IMR-90 (cell line): ENCODE data around the gene MAST1. TPM values are rescaled to one million over a fixed set of nuclear protein-coding genes. Genes with fewer than 3 reads are reported as not detected.

Experiments
- ATAC-seq: fragments of 200-7000 bp; cut with Tn5 transposase; 2 replicates; pipeline ENCODE4 v1.9.1; 2020; ENCODE audit warnings: low read depth, mild to moderate bottlenecking, moderate library complexity
- BruUV-seq: library from RNA; stranded (reverse); fragments of 400-500 nt; replicated peaks from 2 replicates; lab custom pipeline; 2021; lab: Mats Ljungman, UMichigan
- CTCF ChIA-PET: fragments of 300-600 bp; formaldehyde crosslinking; extraction: SDS; loops from one replicate; lab custom pipeline; 2021; ENCODE audit warnings: antibody characterized with exemption; lab: Yijun Ruan, JAX
- POLR2A ChIA-PET: fragments of 300-600 bp; sonication (Branson Sonifier 250); formaldehyde crosslinking; loops from one replicate; lab custom pipeline; 2022; ENCODE audit warnings: antibody characterized with exemption; ENCODE audit not compliant: unreplicated experiment; lab: Charles Lee
- DNase-seq: peaks from one replicate; pipeline ENCODE4 v3.0.0; 2013
- H2AFZ ChIP-seq: replicated peaks from 2 replicates; pipeline ENCODE3; 2013; ENCODE audit warnings: low read length, mild to moderate bottlenecking; ENCODE audit not compliant: poor library complexity
- H2AK5ac ChIP-seq: 2 replicates; pipeline ENCODE4 v1.6.1; 2013; ENCODE audit warnings: low read depth, low read length, inconsistent platforms
- H2AK9ac ChIP-seq: replicated peaks from 2 replicates; pipeline ENCODE3; 2013; ENCODE audit warnings: mild to moderate bottlenecking, low read depth, low read length, moderate library complexity; ENCODE audit not compliant: poor library complexity
- H2BK120ac ChIP-seq: 2 replicates; pipeline ENCODE4 v1.6.1; 2013; ENCODE audit warnings: low read depth, low read length, inconsistent platforms
- H2BK15ac ChIP-seq: 3 replicates; pipeline ENCODE4 v1.6.1; 2013; ENCODE audit warnings: low read depth, low read length, inconsistent platforms
- H2BK20ac ChIP-seq: 2 replicates; pipeline ENCODE4 v1.6.1; 2013; ENCODE audit warnings: low read depth, mild to moderate bottlenecking, inconsistent platforms, low read length, moderate library complexity
- H2BK5ac ChIP-seq: 2 replicates; pipeline ENCODE4 v1.6.1; 2013; ENCODE audit warnings: mild to moderate bottlenecking, low read depth, low read length, inconsistent platforms; ENCODE audit not compliant: poor library complexity, severe bottlenecking
- H3K14ac ChIP-seq: replicated peaks from 2 replicates; pipeline ENCODE4 v1.6.1; 2013; ENCODE audit warnings: low read depth, low read length, inconsistent platforms
- H3K18ac ChIP-seq: 2 replicates; pipeline ENCODE4 v1.6.1; 2013; ENCODE audit warnings: low read depth, low read length, control low read depth
- H3K23ac ChIP-seq: 2 replicates; pipeline ENCODE4 v1.6.1; 2013; ENCODE audit warnings: low read depth, low read length, inconsistent platforms
- H3K27ac ChIP-seq: 2 replicates; pipeline ENCODE4 v1.5.1; 2013; ENCODE audit warnings: mild to moderate bottlenecking, control low read depth, low read length; ENCODE audit not compliant: insufficient read depth
- H3K27me3 ChIP-seq: 2 replicates; pipeline ENCODE4 v1.6.1; 2013; ENCODE audit warnings: low read length; ENCODE audit not compliant: control insufficient read depth, insufficient read depth
- H3K36me3 ChIP-seq: 2 replicates; pipeline ENCODE4 v1.6.1; 2013; ENCODE audit warnings: low read length, mixed read lengths; ENCODE audit not compliant: control insufficient read depth, insufficient read depth
- H3K4ac ChIP-seq: 2 replicates; pipeline ENCODE4 v1.6.1; 2013; ENCODE audit warnings: low read depth, low read length, inconsistent platforms
- H3K4me1 ChIP-seq: 2 replicates; pipeline ENCODE4 v1.6.1; 2013; ENCODE audit warnings: low read length, mixed read lengths; ENCODE audit not compliant: control insufficient read depth, insufficient read depth
- H3K4me2 ChIP-seq: 2 replicates; pipeline ENCODE4 v1.6.1; 2013; ENCODE audit warnings: low read depth, mild to moderate bottlenecking, control low read depth, low read length, moderate library complexity
- H3K4me3 ChIP-seq: 2 replicates; pipeline ENCODE4 v1.5.1; 2013; ENCODE audit warnings: low read depth, mild to moderate bottlenecking, control low read depth, low read length, moderate library complexity; ENCODE audit not compliant: insufficient read depth
- H3K56ac ChIP-seq: 2 replicates; pipeline ENCODE4 v1.6.1; 2013; ENCODE audit warnings: low read length, inconsistent platforms; ENCODE audit not compliant: insufficient read depth; ENCODE audit errors: extremely low read depth
- H3K79me1 ChIP-seq, 2 experiments: 2 replicates each; pipeline ENCODE4 v1.6.1; 2013; ENCODE audit warnings: low read length in 2 of 2, inconsistent platforms in 1 of 2, low read depth in 1 of 2
- H3K9ac ChIP-seq: 2 replicates; pipeline ENCODE4 v1.6.1; 2013; ENCODE audit warnings: low read depth, low read length, control low read depth
- H3K9me1 ChIP-seq: 2 replicates; pipeline ENCODE4 v1.6.1; 2013; ENCODE audit warnings: low read length, inconsistent platforms; ENCODE audit not compliant: insufficient read depth
- H3K9me3 ChIP-seq: 2 replicates; pipeline ENCODE4 v1.6.1; 2013; ENCODE audit warnings: low read length; ENCODE audit not compliant: control insufficient read depth, insufficient read depth
- H4K20me1 ChIP-seq: 2 replicates; pipeline ENCODE4 v1.6.1; 2013; ENCODE audit warnings: low read length, inconsistent platforms; ENCODE audit not compliant: insufficient read depth
- H4K5ac ChIP-seq: 2 replicates; pipeline ENCODE4 v1.6.1; 2013; ENCODE audit warnings: mild to moderate bottlenecking, low read depth, low read length, control low read depth
- H4K8ac ChIP-seq, 2 experiments: 2 replicates each; pipeline ENCODE4 v1.6.1; 2013; ENCODE audit warnings: low read depth in 2 of 2, low read length in 2 of 2, control low read depth in 1 of 2, inconsistent platforms in 1 of 2
- H4K91ac ChIP-seq: 2 replicates; pipeline ENCODE4 v1.6.1; 2013; ENCODE audit warnings: low read depth, low read length, inconsistent platforms; ENCODE audit not compliant: insufficient read depth
- BHLHE40 ChIP-seq: fragments of 150-350 bp; IDR thresholded peaks from 2 replicates; pipeline ENCODE4 v1.6.1; 2016; ENCODE audit warnings: mild to moderate bottlenecking, low read depth, low read length
- CHD1 ChIP-seq: IDR thresholded peaks from 2 replicates; pipeline ENCODE4 v1.6.1; 2012; ENCODE audit warnings: low read depth, low read length, improper control_type of control experiment
- FOS ChIP-seq: fragments of 150-350 bp; IDR thresholded peaks from 2 replicates; pipeline ENCODE4 v1.6.1; 2016; ENCODE audit warnings: low read depth, low read length
- MAFK ChIP-seq: IDR thresholded peaks from 2 replicates; pipeline ENCODE4 v1.6.1; 2012; ENCODE audit warnings: low read depth, low read length, improper control_type of control experiment
- MAZ ChIP-seq: IDR thresholded peaks from 2 replicates; pipeline ENCODE4 v1.6.1; 2012; ENCODE audit warnings: low read depth, mild to moderate bottlenecking, low read length, improper control_type of control experiment, moderate library complexity, borderline replicate concordance
- MXI1 ChIP-seq: IDR thresholded peaks from 2 replicates; pipeline ENCODE4 v1.6.1; 2012; ENCODE audit warnings: low read depth, mild to moderate bottlenecking, low read length, moderate library complexity, borderline replicate concordance
- NFE2L2 ChIP-seq: fragments of 150-350 bp; IDR thresholded peaks from 2 replicates; pipeline ENCODE4 v1.6.1; 2016; ENCODE audit warnings: low read depth, mild to moderate bottlenecking, low read length
- RCOR1 ChIP-seq: IDR thresholded peaks from 2 replicates; pipeline ENCODE4 v1.6.1; 2012; ENCODE audit warnings: mild to moderate bottlenecking, low read length, improper control_type of control experiment; ENCODE audit not compliant: insufficient replicate concordance
- RFX5 ChIP-seq: IDR thresholded peaks from 2 replicates; pipeline ENCODE4 v1.8.0; 2012; ENCODE audit warnings: low read depth, mild to moderate bottlenecking, low read length, moderate library complexity
- SMC3 ChIP-seq: fragments of 150-350 bp; IDR thresholded peaks from 2 replicates; pipeline ENCODE4 v1.6.1; 2016; ENCODE audit warnings: low read depth, mild to moderate bottlenecking, antibody characterized with exemption, low read length, moderate library complexity
- USF2 ChIP-seq: fragments of 150-350 bp; IDR thresholded peaks from 2 replicates; pipeline ENCODE4 v1.6.1; 2017; ENCODE audit warnings: mild to moderate bottlenecking, antibody characterized with exemption, low read length, low read depth
- WGBS, 2 experiments: methylation state at CpG; one replicate each; pipeline versions ENCODE4 v1.1.5 to v1.1.7; 2013; ENCODE audit warnings: missing lambda C conversion rate in 2 of 2; ENCODE audit not compliant: insufficient read length in 1 of 2; ENCODE audit errors: extremely low coverage in 2 of 2; 5-methylcytosine and 5-hydroxymethylcytosine counted together
- dilution Hi-C: fragments of 300-500 bp; cut with HindIII; formaldehyde crosslinking; loops from one replicate; pipeline ENCODE4 v1.14.3; 2018; ENCODE audit warnings: low sequenced_read_pairs; ENCODE audit not compliant: unreplicated experiment
- in situ Hi-C: fragments of 300-500 bp; cut with MboI; formaldehyde crosslinking; loops from 3 replicates; pipeline ENCODE4 v1.14.3; 2019; ENCODE audit warnings: low sequenced_read_pairs, inconsistent platforms, mixed read lengths
- intact Hi-C: fragments of 100-400 bp; cut with micrococcal nuclease; formaldehyde crosslinking; loops from 2 replicates; pipeline ENCODE4 v1.10.0; 2022
- polyA plus RNA-seq, 3 experiments: library from polyadenylated mRNA; depleted of rRNA; stranded (reverse); fragments of >200 nt; gene quantifications; 2 replicates each; pipeline ENCODE4 v1.2.3, GENCODE V29; 2012; ENCODE audit warnings: low replicate concordance in 1 of 3
- total RNA-seq: library from RNA; depleted of rRNA; stranded (reverse); fragments of >200 nt; gene quantifications from 2 replicates; pipeline ENCODE4 v1.2.3, GENCODE V29; 2012
- TF ChIP-seq, protein P1 (sequence below): conservative IDR thresholded peaks from 2 replicates; pipeline ENCODE4 v1.5.1; 2012; ENCODE audit warnings: mild to moderate bottlenecking, low read depth, low read length, improper control_type of control experiment
- TF ChIP-seq, protein P2 (sequence below): fragments of 150-350 bp; IDR thresholded peaks from 2 replicates; pipeline ENCODE4 v1.6.1; 2016; ENCODE audit warnings: low read depth, mild to moderate bottlenecking, low read length, moderate library complexity, borderline replicate concordance

MAST1 gene
- total and polyA plus RNA-seq, 2 of the 4 experiments (the other 2 are of a cell fraction) = 0.56 to 1.1 TPM

- H2AK5ac ChIP-seq = no peak overlapping the region
Measured at GRCh38 chr19:12833418-12833737, 4.9 kb upstream of the MAST1 start.

More at GRCh38 chr19:12833418-12833737, 4.9 kb upstream of the MAST1 start:
- Histone ChIP-seq H3K27ac (no peak overlapping the region), H3K18ac (no peak overlapping the region), H4K91ac (no peak overlapping the region), H3K9me3 (no peaks in the 10 kb centered on the region; the same call in 1 of the 2 replicates), H4K8ac (no peak overlapping the region), H2BK120ac (no peak overlapping the region), H3K23ac (no peak overlapping the region), H3K4ac (no peak overlapping the region), H4K20me1 (peaks cover 21% of the 10 kb centered on the region), H2BK15ac (no peak overlapping the region), H2BK5ac (no peak overlapping the region), H3K4me1 (peaks cover 3% of the 10 kb centered on the region; the same call in 1 of the 2 replicates), H3K27me3 (peaks cover 48% of the 10 kb centered on the region), H2BK20ac (no peak overlapping the region), H3K14ac (no peak overlapping the region), H3K9me1 (0 out of 2 replicates have a peak, but pooled peaks cover 8% of the 10 kb centered on the region), H3K4me2 (no peak overlapping the region), H4K5ac (no peak overlapping the region), H3K56ac (no peak overlapping the region), H3K79me1 (no peaks in the 10 kb centered on the region), H3K9ac (no peak overlapping the region), H3K4me3 (no peak overlapping the region), H3K36me3 (no peaks in the 10 kb centered on the region), H2AFZ (no peak overlapping the region), H2AK9ac (no peak overlapping the region)
- dilution Hi-C loops (no loop called here), in situ Hi-C loops (no loop called here), intact Hi-C loops (no loop called here)
- DNase-seq = no peak
- TF ChIP-seq CHD1 = no peak
- TF ChIP-seq RCOR1 = no peak
- TF ChIP-seq, protein P1, sequence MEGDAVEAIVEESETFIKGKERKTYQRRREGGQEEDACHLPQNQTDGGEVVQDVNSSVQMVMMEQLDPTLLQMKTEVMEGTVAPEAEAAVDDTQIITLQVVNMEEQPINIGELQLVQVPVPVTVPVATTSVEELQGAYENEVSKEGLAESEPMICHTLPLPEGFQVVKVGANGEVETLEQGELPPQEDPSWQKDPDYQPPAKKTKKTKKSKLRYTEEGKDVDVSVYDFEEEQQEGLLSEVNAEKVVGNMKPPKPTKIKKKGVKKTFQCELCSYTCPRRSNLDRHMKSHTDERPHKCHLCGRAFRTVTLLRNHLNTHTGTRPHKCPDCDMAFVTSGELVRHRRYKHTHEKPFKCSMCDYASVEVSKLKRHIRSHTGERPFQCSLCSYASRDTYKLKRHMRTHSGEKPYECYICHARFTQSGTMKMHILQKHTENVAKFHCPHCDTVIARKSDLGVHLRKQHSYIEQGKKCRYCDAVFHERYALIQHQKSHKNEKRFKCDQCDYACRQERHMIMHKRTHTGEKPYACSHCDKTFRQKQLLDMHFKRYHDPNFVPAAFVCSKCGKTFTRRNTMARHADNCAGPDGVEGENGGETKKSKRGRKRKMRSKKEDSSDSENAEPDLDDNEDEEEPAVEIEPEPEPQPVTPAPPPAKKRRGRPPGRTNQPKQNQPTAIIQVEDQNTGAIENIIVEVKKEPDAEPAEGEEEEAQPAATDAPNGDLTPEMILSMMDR = no peak
- no peak for TF ChIP-seq MAFK
- TF ChIP-seq MXI1 = no peak
- TF ChIP-seq, protein P2, sequence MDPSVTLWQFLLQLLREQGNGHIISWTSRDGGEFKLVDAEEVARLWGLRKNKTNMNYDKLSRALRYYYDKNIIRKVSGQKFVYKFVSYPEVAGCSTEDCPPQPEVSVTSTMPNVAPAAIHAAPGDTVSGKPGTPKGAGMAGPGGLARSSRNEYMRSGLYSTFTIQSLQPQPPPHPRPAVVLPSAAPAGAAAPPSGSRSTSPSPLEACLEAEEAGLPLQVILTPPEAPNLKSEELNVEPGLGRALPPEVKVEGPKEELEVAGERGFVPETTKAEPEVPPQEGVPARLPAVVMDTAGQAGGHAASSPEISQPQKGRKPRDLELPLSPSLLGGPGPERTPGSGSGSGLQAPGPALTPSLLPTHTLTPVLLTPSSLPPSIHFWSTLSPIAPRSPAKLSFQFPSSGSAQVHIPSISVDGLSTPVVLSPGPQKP = no peak
- no peak for TF ChIP-seq FOS
- no peak for TF ChIP-seq BHLHE40
- no peak for TF ChIP-seq MAZ
- TF ChIP-seq USF2 = no peak
- no peak for TF ChIP-seq RFX5
- no peak for TF ChIP-seq NFE2L2
- no peak for TF ChIP-seq SMC3
- POLR2A ChIA-PET = no interaction called here
- no peak for ATAC-seq
- no CpG with 5 or more reads among the region's 5 CpGs for WGBS, 2 experiments
- BruUV-seq = no TSS peak
- CTCF ChIA-PET = no interaction called here
